Stimulated activated CD8-positive, alpha-beta memory T cell treated with anti-CD3 and anti-CD28 coated beads, Interleukin-2, amount 100 ng/mL, for 48 hours (primary cell): Measurements from ENCODE around the gene ATP13A4.
A peak's percentile ranks its signal among the peaks of the same experiment; 100 is the strongest.

ENCODE experiments used
- DNase-seq, 2 donors: peaks; one replicate each; pipeline ENCODE4 v3.0.0-alpha.2; 2020; ENCODE audit warnings: low read depth in 2 of 2

The ATP13A4 gene

GRCh38 chr3:193554811-193555210 is at the start of gene ATP13A4:
ATP13A4 (minus strand) TSS chr3:193554895; CDS start chr3:193554799, 96 bp downstream.
- no peak for DNase-seq

- DNase-seq = no peak
These were observed 44.7 kb upstream of the ATP13A4 start for GRCh38 chr3:193599393-193599792.

GRCh38 chr3:193598202-193598601 is 43.5 kb upstream of the ATP13A4 start:
- DNase-seq = no peak

- DNase-seq = no peak
These were observed 41.3 kb upstream of the ATP13A4 start for GRCh38 chr3:193595939-193596487.

GRCh38 chr3:193594946-193595689 is 40.4 kb upstream of the ATP13A4 start:
- DNase-seq = no peak

- peak in 1 of 2 donors; percentile 28 for DNase-seq
These were observed 39.0 kb upstream of the ATP13A4 start for GRCh38 chr3:193593668-193594030.

GRCh38 chr3:193592841-193593667 is 38.4 kb upstream of the ATP13A4 start, which contains the start of gene OPA1:
OPA1 (plus strand) TSS chr3:193593208; CDS start chr3:193593378, 170 bp downstream.
- DNase-seq = peak; percentile 84 to 86

- no peak for DNase-seq
These were observed 35.6 kb upstream of the ATP13A4 start for GRCh38 chr3:193590088-193590856.

- no peak for DNase-seq
These were observed 34.9 kb upstream of the ATP13A4 start for GRCh38 chr3:193589616-193590015.

GRCh38 chr3:193589129-193589528 is 34.4 kb upstream of the ATP13A4 start:
- DNase-seq = no peak

- DNase-seq = no peak
These were observed 31.8 kb upstream of the ATP13A4 start for GRCh38 chr3:193586526-193586925.

GRCh38 chr3:193585530-193585929 is 30.8 kb upstream of the ATP13A4 start:
- DNase-seq = no peak

- no peak for DNase-seq
These were observed 19.9 kb upstream of the ATP13A4 start for GRCh38 chr3:193574488-193575070.

GRCh38 chr3:193573403-193574191 is 18.9 kb upstream of the ATP13A4 start:
- no peak for DNase-seq

- peak in 1 of 2 donors; percentile 21 for DNase-seq
These were observed 17.8 kb upstream of the ATP13A4 start for GRCh38 chr3:193572426-193572908.

GRCh38 chr3:193569119-193569518 is 14.4 kb upstream of the ATP13A4 start:
- DNase-seq = no peak

GRCh38 chr3:193564012-193564411 is 9.3 kb upstream of the ATP13A4 start:
- DNase-seq = no peak

GRCh38 chr3:193563426-193563825 is 8.7 kb upstream of the ATP13A4 start:
- no peak for DNase-seq

- no peak for DNase-seq
These were observed 6.2 kb upstream of the ATP13A4 start for GRCh38 chr3:193560870-193561269.

GRCh38 chr3:193560091-193560490 is 5.4 kb upstream of the ATP13A4 start:
- no peak for DNase-seq
